K562 (cell line): ENCODE measurements around the gene NADSYN1. TPM values are rescaled to one million over a fixed set of nuclear protein-coding genes. Genes with fewer than 3 reads are reported as not detected.
"Not testable (repeated sequence)": the region's sequence is repeated elsewhere in the genome, so short reads cannot be mapped to it uniquely, and the experiment has no call there.

Experiments
- ATAC-seq: fragments of 200-7000 bp; cut with Tn5 transposase; 3 replicates; pipeline ENCODE4 v1.9.1; 2020; ENCODE audit warnings: moderate library complexity
- BruUV-seq: library from RNA; stranded (reverse); fragments of 400-500 nt; replicated peaks from 2 replicates; lab custom pipeline; 2021; lab: Mats Ljungman, UMichigan
- CTCF ChIA-PET: fragments of 300-600 bp; formaldehyde crosslinking; extraction: SDS; loops from one replicate; lab custom pipeline; 2021; ENCODE audit warnings: low intra/inter-chr PET ratio; lab: Yijun Ruan, JAX
- POLR2A ChIA-PET: fragments of 300-600, 350-650 bp; sonication (Branson Sonifier 250); formaldehyde crosslinking; extraction: SDS; loops from one replicate; lab custom pipeline; 2021; ENCODE audit warnings: antibody characterized with exemption, inconsistent platforms; lab: Yijun Ruan, JAX
- DNase-seq, 4 experiments: peaks; one replicate each; pipeline versions ENCODE4 v3.0.0 to v3.0.0-alpha.2; 2011 to 2018; ENCODE audit warnings: low spot score in 3 of 4, mixed read lengths in 3 of 4; ENCODE audit errors: extremely low read depth in 1 of 4
- FAIRE-seq: peaks from 2 replicates; lab custom pipeline; 2011; peaks lifted over from hg19 to GRCh38; lab: Jason Lieb, UNC
- H2AFZ ChIP-seq: 2 replicates; pipeline ENCODE4 v1.6.0; 2011; ENCODE audit warnings: low read depth, low read length, control low read depth, inconsistent platforms
- H3K27ac ChIP-seq: fragments of 200-600 bp; 3 replicates; pipeline ENCODE4 v1.8.0; 2011; ENCODE audit warnings: low read depth, mild to moderate bottlenecking, control low read depth, inconsistent platforms, low read length, moderate library complexity, mixed read lengths; ENCODE audit errors: extremely low read depth
- H3K27me3 ChIP-seq, 2 experiments: fragments of 300-600 bp in 1 of 2; 2 replicates in 1 of 2; 3 replicates in 1 of 2; pipeline versions ENCODE4 v1.6.0 to v1.8.0; 2011; ENCODE audit warnings: inconsistent platforms in 2 of 2, low read length in 2 of 2, mild to moderate bottlenecking in 1 of 2, mixed read lengths in 1 of 2, moderate library complexity in 1 of 2; ENCODE audit not compliant: control insufficient read depth in 2 of 2, insufficient read depth in 2 of 2
- H3K36me3 ChIP-seq: fragments of 300-600 bp; 3 replicates; pipeline ENCODE4 v1.8.0; 2011; ENCODE audit warnings: mild to moderate bottlenecking, low read length, inconsistent platforms; ENCODE audit not compliant: control insufficient read depth, insufficient read depth
- H3K4me1 ChIP-seq, 2 experiments: fragments of 200-600 bp in 1 of 2; replicated peaks in 1 of 2; 2 replicates in 1 of 2; 3 replicates in 1 of 2; pipeline versions ENCODE4 v1.5.1 to v1.8.0; 2011; ENCODE audit warnings: inconsistent platforms in 2 of 2, low read length in 2 of 2, mild to moderate bottlenecking in 1 of 2, mixed read lengths in 1 of 2, moderate library complexity in 1 of 2; ENCODE audit not compliant: control insufficient read depth in 2 of 2, insufficient read depth in 2 of 2
- H3K4me2 ChIP-seq: 2 replicates; pipeline ENCODE4 v1.6.1; 2011; ENCODE audit warnings: low read length, control low read depth, inconsistent platforms, mixed read lengths; ENCODE audit not compliant: insufficient read depth
- H3K4me3 ChIP-seq: fragments of 200-600 bp; sonication (generic), shearing (Covaris generic); 2 replicates; pipeline ENCODE4 v1.5.1; 2016; ENCODE audit warnings: control low read depth, inconsistent platforms
- H3K79me2 ChIP-seq: fragments of 200-600 bp; 3 replicates; pipeline ENCODE4 v1.8.0; 2011; ENCODE audit warnings: low read length, inconsistent platforms; ENCODE audit not compliant: control insufficient read depth, insufficient read depth
- H3K9ac ChIP-seq, 2 experiments: 2 replicates each; pipeline versions ENCODE4 v1.6.0 to v1.6.1; 2011; ENCODE audit warnings: low read depth in 2 of 2, low read length in 2 of 2, control low read depth in 1 of 2, inconsistent platforms in 1 of 2, mild to moderate bottlenecking in 1 of 2, mixed read lengths in 1 of 2; ENCODE audit not compliant: insufficient read depth in 1 of 2
- H3K9me1 ChIP-seq: one replicate; pipeline ENCODE4 v1.6.0; 2011; ENCODE audit warnings: inconsistent platforms, mild to moderate bottlenecking, low read length, moderate library complexity; ENCODE audit not compliant: control insufficient read depth, insufficient read depth
- H3K9me3 ChIP-seq: replicated peaks from 2 replicates; pipeline ENCODE4 v1.5.1; 2011; ENCODE audit warnings: low read depth, low read length, inconsistent platforms; ENCODE audit not compliant: control insufficient read depth, insufficient read depth
- H4K20me1 ChIP-seq: replicated peaks from 2 replicates; pipeline ENCODE4 v1.6.1; 2011; ENCODE audit warnings: low read length, inconsistent platforms, mixed read lengths; ENCODE audit not compliant: control insufficient read depth, insufficient read depth
- GATAD2A ChIP-seq: fragments of 450-650 bp; IDR thresholded peaks from 2 replicates; pipeline ENCODE4 v1.6.1; 2017
- ILK ChIP-seq: fragments of 450-650 bp; IDR thresholded peaks from 2 replicates; pipeline ENCODE4 v1.6.1; 2016; ENCODE audit warnings: missing genetic modification characterization, low read depth, mild to moderate bottlenecking, missing compliant biosample characterization, moderate library complexity, borderline replicate concordance
- MTA1 ChIP-seq: fragments of 450-650 bp; IDR thresholded peaks from 2 replicates; pipeline ENCODE4 v1.6.1; 2017; ENCODE audit warnings: borderline replicate concordance
- SETDB1 ChIP-seq: IDR thresholded peaks from one replicate; pipeline ENCODE4 v1.6.1; 2012; ENCODE audit warnings: low read length, control low read depth, inconsistent platforms
- ZNF395 ChIP-seq: fragments of 200-800 bp; sonication (Bioruptor generic); IDR thresholded peaks from 2 replicates; pipeline ENCODE4 v1.6.1; 2017; ENCODE audit warnings: missing genetic modification characterization, missing compliant biosample characterization
- ZNF75A ChIP-seq: fragments of 450-650 bp; formaldehyde crosslinking; IDR thresholded peaks from 2 replicates; pipeline ENCODE4 v1.4.0; 2020; ENCODE audit warnings: mild to moderate bottlenecking
- WGBS: fragments of 100-300 bp; shearing (Covaris generic); methylation state at CpG from one replicate; pipeline ENCODE4 v1.1.6; 2016; ENCODE audit warnings: low coverage, mixed read lengths; ENCODE audit not compliant: insufficient coverage; ENCODE audit errors: missing lambda C conversion rate; 5-methylcytosine and 5-hydroxymethylcytosine counted together
- in situ Hi-C: fragments of 300-500 bp; cut with MboI; formaldehyde crosslinking; loops from 4 replicates; pipeline ENCODE4 v1.15.0; 2018; ENCODE audit warnings: inconsistent platforms, mixed read lengths
- intact Hi-C: fragments of 100-400 bp; cut with micrococcal nuclease; formaldehyde crosslinking; loops from 2 replicates; pipeline ENCODE4 v1.14.2; 2022
- polyA plus RNA-seq, 8 experiments: library from polyadenylated mRNA; depleted of rRNA in 4 of 8; stranded (reverse) in 5 of 8; unstranded in 3 of 8; fragments of >200 nt; fragmentation: Nextera tagmentation in 2 of 8; fragmentation: Illumina TruSeq in 1 of 8; extraction: Ambion mirVana in 2 of 8; extraction: Trizol in 1 of 8; gene quantifications; 2 replicates each; pipeline versions ENCODE4 v1.2.1 to v1.2.3, GENCODE V29; 2011 to 2014; ENCODE audit warnings: inconsistent platforms in 1 of 8, missing spikeins in 1 of 8
- total RNA-seq, 7 experiments: library from RNA; depleted of rRNA in 6 of 7; stranded (reverse); fragments of >200 nt in 6 of 7; fragmentation: Illumina TruSeq in 2 of 7; extraction: Trizol in 2 of 7; gene quantifications; 2 replicates each; pipeline versions ENCODE4 v1.2.1 to v1.2.3, GENCODE V29; 2011 to 2021; ENCODE audit warnings: low replicate concordance in 1 of 7

NADSYN1 gene
- total and polyA plus RNA-seq, 9 of the 15 experiments (the other 6 are each of a cell fraction or from before 2014, with no cell fraction given) = 12.7 to 57.3 (median 42.1) TPM

GRCh38 chr11:71525938-71526495, 73.0 kb downstream of the NADSYN1 start:
- Histone ChIP-seq H3K4me3 (no peak overlapping the region), H3K4me1 (peaks cover 0 to 2% of the 10 kb centered on the region in 2 experiments; a peak in 2 of 5 replicates), H3K27ac (no peak overlapping the region), H3K9me3 (no peaks in the 10 kb centered on the region), H3K9ac (no peak overlapping the region), H3K27me3 (peaks cover 6 to 14% of the 10 kb centered on the region in 2 experiments; a peak in 3 of 5 replicates), H3K79me2 (no peaks in the 10 kb centered on the region), H3K36me3 (no peaks in the 10 kb centered on the region), H3K9me1 (no peaks in the 10 kb centered on the region), H4K20me1 (no peaks in the 10 kb centered on the region), H3K4me2 (no peak overlapping the region), H2AFZ (no peak overlapping the region)
- WGBS = 0% methylated on average over 2 of the region's 2 CpGs
- no TSS peak for BruUV-seq
- FAIRE-seq (no peak), DNase-seq (no peak), ATAC-seq (no peak)
- POLR2A ChIA-PET = no interaction called here
- in situ Hi-C loops (no loop called here), intact Hi-C loops (no loop called here)
- CTCF ChIA-PET = no interaction called here
- TF ChIP-seq ILK (no peak), ZNF75A (no peak), GATAD2A (no peak), SETDB1 (no peak), ZNF395 (no peak), MTA1 (no peak)
- TF ChIP-seq, all 486 proteins: peak for 0

DNA sequence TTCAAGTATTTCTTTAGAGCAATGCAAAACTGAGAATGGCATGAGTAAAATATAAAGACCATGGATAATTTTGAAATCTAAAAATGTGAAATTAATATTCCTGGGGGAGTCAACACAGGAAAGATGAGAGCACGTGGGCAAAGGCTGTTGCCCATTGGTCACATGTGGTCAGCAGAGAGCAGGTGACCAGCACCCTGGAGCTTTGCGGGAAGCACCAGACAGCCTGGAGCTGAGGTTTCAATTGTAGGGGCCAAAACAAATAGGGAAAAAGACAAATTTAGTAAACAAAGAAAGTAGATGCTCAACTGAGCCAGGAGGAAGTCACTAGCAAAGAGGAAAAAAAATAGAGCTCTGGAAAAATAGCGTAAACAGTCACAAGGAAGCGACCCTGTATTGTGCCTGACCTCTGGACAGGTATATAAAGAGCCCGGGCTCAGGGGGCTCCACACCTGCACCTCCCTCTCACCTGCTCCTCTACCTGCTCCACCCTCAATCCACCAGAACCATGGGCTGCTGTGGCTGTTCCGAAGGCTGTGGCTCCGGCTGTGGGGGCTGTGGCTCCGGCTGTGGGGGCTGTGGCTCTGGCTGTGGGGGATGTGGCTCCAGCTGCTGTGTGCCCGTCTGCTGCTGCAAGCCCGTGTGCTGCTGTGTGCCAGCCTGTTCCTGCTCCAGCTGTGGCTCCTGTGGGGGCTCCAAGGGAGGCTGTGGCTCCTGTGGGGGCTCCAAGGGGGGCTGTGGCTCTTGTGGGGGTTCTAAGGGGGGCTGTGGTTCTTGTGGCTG, 74.0 kb downstream of the NADSYN1 start, which contains the start of gene KRTAP5-7:
Gene KRTAP5-7, plus strand, starts transcription at position 472 of the 780 bp plus-strand sequence. Its CDS starts 34 bp downstream, at position 506.
- H3K27ac ChIP-seq, FAIRE-seq, BruUV-seq, H4K20me1 ChIP-seq, H3K36me3 ChIP-seq, H3K9me1 ChIP-seq, DNase-seq, H3K4me1 ChIP-seq, H3K9ac ChIP-seq, CTCF ChIA-PET, ATAC-seq, H3K79me2 ChIP-seq, intact Hi-C loops, H3K9me3 ChIP-seq, H3K4me3 ChIP-seq, in situ Hi-C loops, POLR2A ChIA-PET, H3K4me2 ChIP-seq: not testable (repeated sequence)
- WGBS = 0% methylated on average over 9 of the region's 10 CpGs
- Histone ChIP-seq H2AFZ (0 out of 2 replicates have a peak within 1 kb of the TSS, but pooled peaks have one; percentile 24), H3K27me3 (peaks cover 6 to 14% of the 10 kb centered on the region in 2 experiments; a peak in 3 of 5 replicates)
